HG02678 (cell line): ENCODE data around the gene CUX1.
A peak's percentile ranks its signal among the peaks of the same experiment; 100 is the strongest.

Experiments used
- ATAC-seq: cut with Tn5 transposase; IDR thresholded peaks from one replicate; pipeline ENCODE4 v1.9.1; 2021; ENCODE audit warnings: mild to moderate bottlenecking, moderate library complexity; ENCODE audit not compliant: unreplicated experiment

The CUX1 gene

GRCh38 chr7:102196028-102196427, 378.6 kb downstream of the CUX1 start:
- no peak for ATAC-seq

GRCh38 chr7:102197161-102197560, 379.7 kb downstream of the CUX1 start:
- ATAC-seq: no peak

GRCh38 chr7:102197599-102197998, 380.2 kb downstream of the CUX1 start:
- no peak for ATAC-seq

GRCh38 chr7:102198417-102198956, 381.1 kb downstream of the CUX1 start:
- no peak for ATAC-seq

- no peak for ATAC-seq
Measured at GRCh38 chr7:102201576-102201975, 384.1 kb downstream of the CUX1 start.

GRCh38 chr7:102202556-102202955, 385.1 kb downstream of the CUX1 start:
- no peak for ATAC-seq

- no peak for ATAC-seq
Measured at GRCh38 chr7:102203218-102203617, 385.8 kb downstream of the CUX1 start.

- ATAC-seq: no peak
Measured at GRCh38 chr7:102204212-102204611, 386.8 kb downstream of the CUX1 start.

GRCh38 chr7:102205915-102206314, 388.5 kb downstream of the CUX1 start:
- ATAC-seq: no peak

GRCh38 chr7:102208826-102209225, 391.4 kb downstream of the CUX1 start:
- ATAC-seq: no peak

GRCh38 chr7:102210787-102211186, 393.4 kb downstream of the CUX1 start:
- no peak for ATAC-seq

GRCh38 chr7:102211590-102212550, 394.4 kb downstream of the CUX1 start:
- peak; percentile 84 for ATAC-seq

- no peak for ATAC-seq
Measured at GRCh38 chr7:102214477-102215072, 397.1 kb downstream of the CUX1 start.

GRCh38 chr7:102215256-102215655, 397.8 kb downstream of the CUX1 start:
- no peak for ATAC-seq

- ATAC-seq: no peak
Measured at GRCh38 chr7:102215711-102216110, 398.3 kb downstream of the CUX1 start.

GRCh38 chr7:102216573-102217314, 399.3 kb downstream of the CUX1 start:
- ATAC-seq: no peak

GRCh38 chr7:102220229-102220850, 402.9 kb downstream of the CUX1 start:
- ATAC-seq: no peak

GRCh38 chr7:102220960-102221800, 403.8 kb downstream of the CUX1 start:
- ATAC-seq: no peak

GRCh38 chr7:102221961-102222360, 404.5 kb downstream of the CUX1 start:
- ATAC-seq: no peak

- no peak for ATAC-seq
Measured at GRCh38 chr7:102222445-102222844, 405.0 kb downstream of the CUX1 start.
